SK-N-SH (cell line): Measurements from ENCODE around the gene GABRR2. TPM values are rescaled to one million over a fixed set of nuclear protein-coding genes. Genes with fewer than 3 reads are reported as not detected.

ENCODE experiments used
- CTCF ChIA-PET: fragments of 300-600, 350-600 bp; formaldehyde crosslinking; extraction: SDS; loops from one replicate; lab custom pipeline; 2021; lab: Yijun Ruan, JAX
- POLR2A ChIA-PET: fragments of 350-600 bp; sonication (Branson Sonifier 250); formaldehyde crosslinking; extraction: SDS; loops from one replicate; lab custom pipeline; 2020; ENCODE audit warnings: antibody characterized with exemption, inconsistent platforms; lab: Yijun Ruan, JAX
- DNase-seq: peaks from one replicate; pipeline ENCODE4 v3.0.0; 2012
- H2AFZ ChIP-seq: fragments of 200-600 bp; sonication (generic); 2 replicates; pipeline ENCODE4 v1.8.1; 2016; ENCODE audit warnings: antibody characterized with exemption, mild to moderate bottlenecking, low read depth
- H3F3A ChIP-seq: fragments of 200-600 bp; sonication (generic); replicated peaks from 2 replicates; pipeline ENCODE3; 2016; ENCODE audit warnings: antibody characterized with exemption, mild to moderate bottlenecking; ENCODE audit not compliant: insufficient read depth
- H3K27ac ChIP-seq, 2 experiments: fragments of 200-500 bp in 1 of 2; fragments of 200-600 bp in 1 of 2; sonication (Bioruptor generic) in 1 of 2; sonication (generic), shearing (Covaris generic) in 1 of 2; 2 replicates each; pipeline versions ENCODE4 v1.5.1 to v1.6.1; 2014 to 2016; ENCODE audit warnings: low read depth in 2 of 2, inconsistent platforms in 1 of 2, low read length in 1 of 2, mild to moderate bottlenecking in 1 of 2, mixed read lengths in 1 of 2
- H3K27me3 ChIP-seq: fragments of 200-600 bp; sonication (generic), shearing (Covaris generic); 2 replicates; pipeline ENCODE4 v1.6.1; 2016; ENCODE audit warnings: mixed run types; ENCODE audit not compliant: insufficient read depth
- H3K36me3 ChIP-seq, 2 experiments: fragments of 200-500 bp in 1 of 2; fragments of 200-600 bp in 1 of 2; sonication (Bioruptor generic) in 1 of 2; sonication (generic) in 1 of 2; replicated peaks in 1 of 2; 2 replicates each; pipeline versions ENCODE3 to v1.5.1; 2014 to 2016; ENCODE audit warnings: low read length in 1 of 2, mild to moderate bottlenecking in 1 of 2; ENCODE audit not compliant: insufficient read depth in 2 of 2, control insufficient read depth in 1 of 2
- H3K4me1 ChIP-seq, 2 experiments: fragments of 200-500 bp in 1 of 2; fragments of 200-600 bp in 1 of 2; sonication (Bioruptor generic) in 1 of 2; sonication (generic), shearing (Covaris generic) in 1 of 2; 2 replicates each; pipeline versions ENCODE4 v1.5.1 to v1.6.1; 2014 to 2016; ENCODE audit warnings: low read depth in 1 of 2, low read length in 1 of 2, mixed run types in 1 of 2; ENCODE audit not compliant: insufficient read depth in 2 of 2, control insufficient read depth in 1 of 2
- H3K4me2 ChIP-seq: fragments of 200-600 bp; sonication (generic), shearing (Covaris generic); 2 replicates; pipeline ENCODE4 v1.6.1; 2017; ENCODE audit warnings: mixed run types
- H3K4me3 ChIP-seq, 2 experiments: fragments of 200-500 bp in 1 of 2; fragments of 200-600 bp in 1 of 2; sonication (Bioruptor generic) in 1 of 2; sonication (generic), shearing (Covaris generic) in 1 of 2; 2 replicates each; pipeline versions ENCODE4 v1.5.1 to v1.8.1; 2014 to 2016; ENCODE audit warnings: low read depth in 2 of 2, inconsistent platforms in 1 of 2, low read length in 1 of 2, mild to moderate bottlenecking in 1 of 2, mixed read lengths in 1 of 2, moderate library complexity in 1 of 2
- H3K79me2 ChIP-seq: fragments of 200-600 bp; sonication (generic); 2 replicates; pipeline ENCODE4 v1.8.1; 2017; ENCODE audit warnings: mild to moderate bottlenecking; ENCODE audit not compliant: insufficient read depth
- H3K9ac ChIP-seq: fragments of 200-600 bp; sonication (generic); 2 replicates; pipeline ENCODE4 v1.6.1; 2017; ENCODE audit warnings: mixed run types
- H3K9me2 ChIP-seq: fragments of 200-600 bp; sonication (generic); 2 replicates; pipeline ENCODE4 v1.6.1; 2017; ENCODE audit warnings: mixed run types
- H3K9me3 ChIP-seq: fragments of 200-600 bp; sonication (generic); 2 replicates; pipeline ENCODE4 v1.6.1; 2017; ENCODE audit warnings: mixed run types, mild to moderate bottlenecking, moderate library complexity
- H4K20me1 ChIP-seq: fragments of 200-600 bp; sonication (generic); 2 replicates; pipeline ENCODE4 v1.6.1; 2017; ENCODE audit warnings: mild to moderate bottlenecking, mixed run types; ENCODE audit not compliant: insufficient read depth
- CHD2 ChIP-seq: fragments of 150-350 bp; IDR thresholded peaks from 2 replicates; pipeline ENCODE4 v1.6.1; 2018; ENCODE audit warnings: low read length; ENCODE audit not compliant: partially characterized antibody
- ELF1 ChIP-seq: IDR thresholded peaks from 2 replicates; pipeline ENCODE4 v1.4.0; 2012
- EZH2phosphoT487 ChIP-seq: fragments of 200-600 bp; sonication (generic); IDR thresholded peaks from 2 replicates; pipeline ENCODE4 v1.6.1; 2017; ENCODE audit warnings: low read depth, mixed run types, mild to moderate bottlenecking, antibody characterized with exemption, moderate library complexity, borderline replicate concordance
- FOXJ3 ChIP-seq: sonication (generic); formaldehyde crosslinking; IDR thresholded peaks from 2 replicates; pipeline ENCODE4 v1.5.1; 2020; ENCODE audit warnings: mild to moderate bottlenecking, missing genetic modification reagents
- GATA2 ChIP-seq: sonication (generic); formaldehyde crosslinking; IDR thresholded peaks from 2 replicates; pipeline ENCODE4 v1.5.0; 2020; ENCODE audit warnings: mild to moderate bottlenecking, missing genetic modification reagents
- JUND ChIP-seq: IDR thresholded peaks from 2 replicates; pipeline ENCODE4 v1.4.0; 2012
- NFIC ChIP-seq: IDR thresholded peaks from 2 replicates; pipeline ENCODE4 v1.4.0; 2012; ENCODE audit warnings: borderline replicate concordance
- NRF1 ChIP-seq: IDR thresholded peaks from 2 replicates; pipeline ENCODE4 v1.6.1; 2012; ENCODE audit warnings: low read depth, mild to moderate bottlenecking, low read length
- RAD21 ChIP-seq: IDR thresholded peaks from 2 replicates; pipeline ENCODE4 v1.6.1; 2012; ENCODE audit warnings: mild to moderate bottlenecking, low read length
- SIN3A ChIP-seq: IDR thresholded peaks from 2 replicates; pipeline ENCODE4 v1.6.1; 2012; ENCODE audit warnings: low read depth, mild to moderate bottlenecking, low read length, moderate library complexity, borderline replicate concordance
- TAF1 ChIP-seq: IDR thresholded peaks from 2 replicates; pipeline ENCODE4 v1.6.1; 2012; ENCODE audit warnings: low read depth, mild to moderate bottlenecking, low read length, moderate library complexity, borderline replicate concordance
- TEAD4 ChIP-seq: IDR thresholded peaks from 2 replicates; pipeline ENCODE4 v1.4.0; 2012; ENCODE audit warnings: mild to moderate bottlenecking, borderline replicate concordance; ENCODE audit not compliant: insufficient read depth
- YY1 ChIP-seq: IDR thresholded peaks from 2 replicates; pipeline ENCODE4 v1.4.0; 2012; ENCODE audit warnings: low read depth, mild to moderate bottlenecking
- WGBS: methylation state at CpG from one replicate; pipeline ENCODE4 v1.1.6; 2017; ENCODE audit warnings: low lambda C conversion rate; 5-methylcytosine and 5-hydroxymethylcytosine counted together
- polyA plus RNA-seq, 3 experiments: library from polyadenylated mRNA; depleted of rRNA; stranded (reverse); fragments of >200 nt; gene quantifications; 2 replicates each; pipeline ENCODE4 v1.2.3, GENCODE V29; 2012
- TF ChIP-seq, protein P1 (sequence below): IDR thresholded peaks from 2 replicates; pipeline ENCODE4 v1.4.0; 2012; ENCODE audit warnings: low read depth, borderline replicate concordance
- TF ChIP-seq, protein P2 (sequence below): IDR thresholded peaks from 2 replicates; pipeline ENCODE4; 2012
- TF ChIP-seq, protein P3 (sequence below): IDR thresholded peaks from 2 replicates; pipeline ENCODE4 v1.4.0; 2012; ENCODE audit warnings: low read depth, borderline replicate concordance
- TF ChIP-seq, protein P4 (sequence below): IDR thresholded peaks from 2 replicates; pipeline ENCODE4 v1.4.0; 2012; ENCODE audit warnings: low read depth
- TF ChIP-seq, protein P5 (sequence below): fragments of 200-600 bp; sonication (generic); IDR thresholded peaks from 2 replicates; pipeline ENCODE4 v1.6.1; 2017; ENCODE audit warnings: antibody characterized with exemption, mild to moderate bottlenecking, moderate library complexity

The GABRR2 gene
- polyA plus RNA-seq, 1 of the 3 experiments (the other 2 are of a cell fraction), result 0.18 TPM

DNA sequence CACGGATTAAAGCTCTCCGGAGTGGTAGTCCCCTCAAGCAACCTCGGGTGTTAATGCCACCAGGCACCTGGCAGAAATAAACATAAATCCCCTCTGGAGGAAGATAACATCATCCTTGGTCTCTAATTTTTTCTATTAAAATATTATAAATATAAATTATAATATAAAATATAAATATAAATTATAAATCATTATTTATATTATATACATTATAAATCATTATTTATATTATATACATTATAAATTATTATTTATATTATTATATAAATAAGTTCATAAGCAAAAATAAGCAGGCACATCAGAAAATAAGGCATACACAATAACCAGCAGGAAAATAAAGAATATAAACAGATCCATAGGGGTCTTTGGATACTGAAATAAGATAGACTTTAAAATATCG is 39.2 kb downstream of the GABRR2 start:
- Histone ChIP-seq H4K20me1 (no peaks in the 10 kb centered on the region), H3K27me3 (no peaks in the 10 kb centered on the region), H3K9me2 (no peaks in the 10 kb centered on the region), H3K9ac (no peak overlapping the region), H3K79me2 (no peaks in the 10 kb centered on the region), H3F3A (no peaks in the 10 kb centered on the region), H3K27ac (no peak overlapping the region), H3K4me3 (no peak overlapping the region), H3K4me2 (no peak overlapping the region), H3K4me1 (peaks cover 0 to 5% of the 10 kb centered on the region in 2 experiments; a peak in 1 of 4 replicates), H2AFZ (no peak overlapping the region), H3K36me3 (no peaks in the 10 kb centered on the region), H3K9me3 (no peaks in the 10 kb centered on the region)
- 68% methylated on average over 4 of the region's 4 CpGs for WGBS
- ChIA-PET CTCF (no interaction called here), POLR2A (no interaction called here)
- TF ChIP-seq, protein P1, sequence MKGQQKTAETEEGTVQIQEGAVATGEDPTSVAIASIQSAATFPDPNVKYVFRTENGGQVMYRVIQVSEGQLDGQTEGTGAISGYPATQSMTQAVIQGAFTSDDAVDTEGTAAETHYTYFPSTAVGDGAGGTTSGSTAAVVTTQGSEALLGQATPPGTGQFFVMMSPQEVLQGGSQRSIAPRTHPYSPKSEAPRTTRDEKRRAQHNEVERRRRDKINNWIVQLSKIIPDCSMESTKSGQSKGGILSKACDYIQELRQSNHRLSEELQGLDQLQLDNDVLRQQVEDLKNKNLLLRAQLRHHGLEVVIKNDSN, result no peak
- TF ChIP-seq EZH2phosphoT487 (no peak), RAD21 (no peak), FOXJ3 (CRISPR knock-in tag) (no peak), TAF1 (no peak), TEAD4 (no peak), JUND (no peak), ELF1 (no peak), GATA2 (CRISPR knock-in tag) (no peak), YY1 (no peak), NFIC (no peak), NRF1 (no peak), CHD2 (no peak), SIN3A (no peak)
- TF ChIP-seq, protein P2, sequence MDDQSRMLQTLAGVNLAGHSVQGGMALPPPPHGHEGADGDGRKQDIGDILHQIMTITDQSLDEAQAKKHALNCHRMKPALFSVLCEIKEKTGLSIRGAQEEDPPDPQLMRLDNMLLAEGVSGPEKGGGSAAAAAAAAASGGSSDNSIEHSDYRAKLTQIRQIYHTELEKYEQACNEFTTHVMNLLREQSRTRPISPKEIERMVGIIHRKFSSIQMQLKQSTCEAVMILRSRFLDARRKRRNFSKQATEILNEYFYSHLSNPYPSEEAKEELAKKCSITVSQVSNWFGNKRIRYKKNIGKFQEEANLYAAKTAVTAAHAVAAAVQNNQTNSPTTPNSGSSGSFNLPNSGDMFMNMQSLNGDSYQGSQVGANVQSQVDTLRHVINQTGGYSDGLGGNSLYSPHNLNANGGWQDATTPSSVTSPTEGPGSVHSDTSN, result no peak
- TF ChIP-seq, protein P3, sequence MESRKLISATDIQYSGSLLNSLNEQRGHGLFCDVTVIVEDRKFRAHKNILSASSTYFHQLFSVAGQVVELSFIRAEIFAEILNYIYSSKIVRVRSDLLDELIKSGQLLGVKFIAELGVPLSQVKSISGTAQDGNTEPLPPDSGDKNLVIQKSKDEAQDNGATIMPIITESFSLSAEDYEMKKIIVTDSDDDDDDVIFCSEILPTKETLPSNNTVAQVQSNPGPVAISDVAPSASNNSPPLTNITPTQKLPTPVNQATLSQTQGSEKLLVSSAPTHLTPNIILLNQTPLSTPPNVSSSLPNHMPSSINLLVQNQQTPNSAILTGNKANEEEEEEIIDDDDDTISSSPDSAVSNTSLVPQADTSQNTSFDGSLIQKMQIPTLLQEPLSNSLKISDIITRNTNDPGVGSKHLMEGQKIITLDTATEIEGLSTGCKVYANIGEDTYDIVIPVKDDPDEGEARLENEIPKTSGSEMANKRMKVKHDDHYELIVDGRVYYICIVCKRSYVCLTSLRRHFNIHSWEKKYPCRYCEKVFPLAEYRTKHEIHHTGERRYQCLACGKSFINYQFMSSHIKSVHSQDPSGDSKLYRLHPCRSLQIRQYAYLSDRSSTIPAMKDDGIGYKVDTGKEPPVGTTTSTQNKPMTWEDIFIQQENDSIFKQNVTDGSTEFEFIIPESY, result no peak
- TF ChIP-seq, protein P4, sequence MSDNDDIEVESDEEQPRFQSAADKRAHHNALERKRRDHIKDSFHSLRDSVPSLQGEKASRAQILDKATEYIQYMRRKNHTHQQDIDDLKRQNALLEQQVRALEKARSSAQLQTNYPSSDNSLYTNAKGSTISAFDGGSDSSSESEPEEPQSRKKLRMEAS, result no peak
- TF ChIP-seq, protein P5, sequence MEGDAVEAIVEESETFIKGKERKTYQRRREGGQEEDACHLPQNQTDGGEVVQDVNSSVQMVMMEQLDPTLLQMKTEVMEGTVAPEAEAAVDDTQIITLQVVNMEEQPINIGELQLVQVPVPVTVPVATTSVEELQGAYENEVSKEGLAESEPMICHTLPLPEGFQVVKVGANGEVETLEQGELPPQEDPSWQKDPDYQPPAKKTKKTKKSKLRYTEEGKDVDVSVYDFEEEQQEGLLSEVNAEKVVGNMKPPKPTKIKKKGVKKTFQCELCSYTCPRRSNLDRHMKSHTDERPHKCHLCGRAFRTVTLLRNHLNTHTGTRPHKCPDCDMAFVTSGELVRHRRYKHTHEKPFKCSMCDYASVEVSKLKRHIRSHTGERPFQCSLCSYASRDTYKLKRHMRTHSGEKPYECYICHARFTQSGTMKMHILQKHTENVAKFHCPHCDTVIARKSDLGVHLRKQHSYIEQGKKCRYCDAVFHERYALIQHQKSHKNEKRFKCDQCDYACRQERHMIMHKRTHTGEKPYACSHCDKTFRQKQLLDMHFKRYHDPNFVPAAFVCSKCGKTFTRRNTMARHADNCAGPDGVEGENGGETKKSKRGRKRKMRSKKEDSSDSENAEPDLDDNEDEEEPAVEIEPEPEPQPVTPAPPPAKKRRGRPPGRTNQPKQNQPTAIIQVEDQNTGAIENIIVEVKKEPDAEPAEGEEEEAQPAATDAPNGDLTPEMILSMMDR, result no peak
- DNase-seq, result no peak
